HuH-7 (cell line): ENCODE measurements around the gene ZWILCH.

Experiments used
- DNase-seq: peaks from one replicate; pipeline ENCODE4 v3.0.0; 2011; ENCODE audit warnings: low spot score

Gene ZWILCH

DNA sequence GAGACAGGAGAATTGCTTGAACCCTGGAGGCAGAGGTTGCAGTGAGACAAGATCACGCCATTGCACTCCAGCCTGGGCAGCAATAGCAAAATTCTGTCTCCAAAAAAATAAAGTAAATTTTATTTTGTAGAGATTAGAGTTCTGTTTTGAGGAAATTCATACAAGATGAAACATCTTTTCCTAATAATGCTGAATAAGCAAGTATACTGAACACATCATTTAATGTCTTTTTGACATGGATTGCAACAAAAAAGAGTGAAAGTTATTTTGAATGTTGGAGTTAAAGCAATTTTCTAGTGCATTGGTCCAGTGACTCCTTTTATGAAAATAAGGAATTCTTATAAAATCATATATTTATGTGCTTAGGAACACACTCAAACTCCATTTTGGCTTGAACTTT is 40.1 kb downstream of the ZWILCH start:
- no peak for DNase-seq

DNA sequence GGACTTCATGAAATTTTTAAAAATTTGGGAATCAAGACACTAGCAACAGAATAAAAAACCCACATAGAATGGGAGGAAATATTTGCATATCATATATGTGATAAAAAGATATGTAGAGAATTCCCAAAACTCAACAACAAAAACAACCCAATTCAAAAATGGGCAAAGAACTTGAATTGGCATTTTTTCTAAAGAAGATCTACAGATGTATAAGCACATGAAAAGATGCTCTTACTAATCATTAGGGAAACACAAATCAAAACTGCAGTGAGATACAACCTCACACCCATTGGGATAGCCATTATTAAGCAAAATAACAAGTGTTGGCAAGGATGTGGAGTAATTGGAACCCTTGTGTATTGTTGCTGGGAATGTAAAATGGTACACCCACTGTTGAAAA is 50.6 kb downstream of the ZWILCH start:
- no peak for DNase-seq

DNA sequence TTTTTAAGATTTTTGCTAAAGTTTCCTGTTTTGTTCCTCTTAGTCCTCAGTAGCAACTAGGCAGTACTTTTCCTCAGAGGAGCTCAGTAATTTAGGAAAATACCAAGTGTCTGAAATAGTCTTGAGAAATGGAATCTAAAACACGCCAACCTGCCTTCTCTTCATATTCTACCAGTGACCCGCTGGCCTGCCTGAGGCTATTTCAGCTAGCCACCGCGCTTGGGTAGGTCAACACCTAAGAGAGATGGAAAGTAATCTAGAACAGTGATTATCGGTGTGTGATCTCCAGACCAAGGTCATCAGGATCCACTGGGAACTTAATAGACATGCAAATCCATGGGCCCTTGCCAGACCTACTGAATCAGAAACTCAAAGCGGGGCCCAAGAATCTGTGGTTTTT is 53.1 kb downstream of the ZWILCH start:
- DNase-seq, result no peak

DNA sequence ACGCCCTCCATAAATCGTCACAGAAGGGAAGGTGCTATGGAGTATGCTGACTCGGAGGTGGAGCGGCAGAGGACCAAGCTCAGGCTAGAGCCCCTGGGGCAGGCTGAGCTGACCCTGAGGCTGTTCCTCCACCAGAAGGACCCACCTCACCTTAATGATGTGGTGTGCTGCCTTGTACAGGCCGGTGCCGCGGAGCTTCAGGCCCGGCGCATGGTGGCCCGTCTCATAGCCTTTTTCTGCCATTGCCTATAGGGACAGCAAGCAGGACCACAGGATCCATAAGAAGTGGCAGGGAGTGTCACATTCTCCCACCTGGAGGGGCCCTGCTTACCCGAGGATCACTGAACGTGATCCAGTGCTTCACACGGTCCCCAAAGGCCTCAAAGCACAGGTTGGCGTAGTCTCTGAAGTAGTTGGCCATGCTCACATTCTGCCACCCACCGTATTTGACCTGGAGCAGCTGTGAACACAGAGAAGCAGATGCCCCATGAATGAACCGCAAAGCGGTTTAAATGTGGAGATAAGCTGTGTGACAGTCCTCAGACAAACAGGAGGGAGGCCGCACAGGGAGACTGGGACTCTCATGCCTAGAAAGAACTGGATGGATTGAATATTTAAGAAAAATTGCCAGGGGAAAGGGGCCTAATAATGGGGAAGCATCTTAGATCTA is 55.9 kb downstream of the ZWILCH start:
- no peak for DNase-seq

DNA sequence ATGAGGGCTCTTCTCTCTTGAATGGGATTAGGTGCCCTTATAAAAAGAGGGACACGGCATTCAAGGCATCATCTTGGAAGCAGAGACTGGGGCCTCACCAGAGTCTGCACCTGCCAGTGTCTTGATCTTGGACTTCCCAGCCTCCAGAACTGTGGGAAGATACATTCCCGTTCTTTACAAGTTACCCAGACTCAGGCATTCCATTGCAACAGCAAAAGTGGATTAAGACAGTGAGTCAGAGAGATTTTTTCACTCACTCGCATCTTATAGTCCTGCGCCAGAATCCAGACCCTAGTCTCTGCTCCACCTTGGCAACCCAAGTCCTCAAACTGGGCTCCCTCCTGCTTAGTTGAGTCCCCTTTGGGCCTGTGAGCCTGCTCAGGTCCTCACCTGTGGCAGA is 58.0 kb downstream of the ZWILCH start:
- DNase-seq, result no peak

DNA sequence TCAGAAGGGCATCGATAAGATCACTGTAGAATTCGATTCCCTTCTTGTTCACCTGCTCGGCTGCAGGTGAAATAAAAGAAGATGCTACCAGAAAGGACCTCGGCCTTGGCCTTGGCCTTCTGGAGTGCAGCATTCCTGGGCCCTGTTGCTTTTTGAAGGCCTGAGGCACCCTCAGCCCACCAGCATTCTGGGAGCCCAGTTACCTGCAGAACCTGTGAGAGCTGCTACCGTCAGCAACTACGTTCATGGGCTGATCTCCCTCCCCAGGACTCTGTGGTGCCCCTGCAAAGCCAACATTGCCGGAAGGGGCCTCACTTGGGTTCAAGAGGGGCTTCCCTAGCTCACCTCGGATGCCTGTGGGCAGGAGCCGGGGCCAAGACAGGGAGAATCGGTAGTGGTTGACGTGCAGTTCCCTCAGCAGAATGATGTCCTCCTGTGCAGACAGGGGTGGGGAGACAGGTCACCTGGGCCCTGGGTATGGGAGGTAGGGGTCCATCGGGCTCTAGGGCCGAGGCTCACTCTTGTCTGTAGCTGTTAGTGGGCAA is 58.5 kb downstream of the ZWILCH start:
- no peak for DNase-seq

DNA sequence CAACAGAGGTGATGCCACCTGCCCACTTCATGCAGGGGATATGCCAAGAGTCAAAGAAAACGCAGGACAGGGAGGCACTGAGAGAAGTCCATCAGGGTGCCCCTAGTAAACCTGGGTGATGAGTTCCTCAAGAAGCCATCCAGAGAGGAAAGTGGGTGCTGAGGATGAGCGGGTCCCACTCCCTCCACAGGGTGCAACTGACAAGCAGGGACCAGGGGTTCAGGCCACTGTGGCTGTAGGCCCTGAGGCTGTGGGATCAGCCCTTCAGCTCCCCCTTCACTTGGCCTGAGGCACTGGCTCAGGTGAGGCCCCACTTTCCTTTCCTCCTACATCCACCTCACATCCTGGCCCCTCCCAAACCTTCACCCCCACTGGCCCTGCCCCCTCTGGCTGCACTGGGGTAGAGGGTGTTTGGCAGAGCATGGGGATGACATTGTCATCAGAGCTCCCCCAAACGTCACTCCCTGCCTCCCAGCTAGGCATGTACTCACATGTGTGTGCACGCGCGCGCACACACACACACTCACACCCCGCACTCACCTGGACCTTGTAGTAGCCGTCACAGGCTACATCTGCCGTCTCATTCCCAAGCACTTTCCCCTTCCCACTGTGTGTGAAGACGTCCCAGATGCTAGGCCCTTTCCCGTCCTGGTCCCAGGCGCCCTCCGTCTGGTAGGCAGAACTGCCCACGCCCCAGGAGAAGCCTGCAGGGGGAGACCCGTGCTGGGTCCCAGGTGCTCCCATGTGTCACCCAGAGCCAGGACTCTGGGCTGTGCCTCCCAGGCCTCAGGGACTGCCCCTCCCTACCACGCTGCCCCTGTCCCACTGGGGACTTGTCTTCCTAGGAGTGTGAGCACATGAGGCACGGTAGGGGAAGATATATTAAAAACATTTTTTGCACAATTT is 59.3 kb downstream of the ZWILCH start:
- no peak for DNase-seq

DNA sequence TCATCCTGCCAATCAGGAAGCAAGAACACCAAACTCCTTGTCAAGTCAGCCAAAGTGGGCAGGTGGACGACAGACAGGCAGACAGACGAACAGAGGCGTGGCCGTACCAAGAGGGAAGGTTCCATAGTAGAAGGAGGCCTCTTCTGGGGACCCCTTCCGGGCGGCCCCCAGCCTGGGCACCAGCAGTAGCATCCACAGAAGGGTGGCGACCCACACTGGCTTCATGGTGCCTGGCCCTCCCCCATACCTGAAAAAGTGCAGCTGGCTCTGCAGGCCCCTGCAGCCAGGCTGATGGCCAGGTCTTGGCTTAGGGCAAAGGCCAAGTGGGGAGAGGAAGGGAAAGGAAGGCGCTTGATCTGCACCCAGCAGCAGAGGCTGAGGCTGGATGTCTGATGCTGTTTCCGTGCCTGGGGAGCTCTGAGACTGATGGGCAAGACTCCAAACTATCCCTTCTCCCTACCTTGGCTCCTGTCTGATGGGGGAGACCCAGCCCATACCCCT is 60.1 kb downstream of the ZWILCH start:
- no peak for DNase-seq

DNA sequence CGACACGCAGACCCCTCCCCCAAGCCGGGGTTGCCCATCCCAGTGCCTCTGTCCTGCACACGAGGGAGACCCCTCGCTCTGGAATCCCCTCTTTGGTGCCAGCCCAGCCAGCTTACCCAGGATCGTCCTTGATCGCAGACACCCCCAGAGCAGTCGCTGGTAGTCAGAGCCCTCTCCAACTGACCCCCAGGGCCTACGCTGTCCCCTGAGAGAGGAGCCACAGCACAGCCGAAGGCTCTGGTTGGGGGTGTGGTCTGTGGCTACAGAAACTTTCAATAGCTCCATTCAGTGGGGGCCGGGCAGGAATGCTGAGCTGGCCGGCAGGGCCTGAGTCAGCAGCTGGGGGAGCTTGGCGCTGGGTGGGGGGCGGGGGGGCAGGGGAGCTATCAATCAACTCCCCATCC is 60.6 kb downstream of the ZWILCH start, which contains the start of gene LCTL:
TSS of gene LCTL (minus strand) at position 258 of the 404 bp plus-strand sequence. CDS start 633 bp downstream, outside the sequence.
- DNase-seq, result no peak

DNA sequence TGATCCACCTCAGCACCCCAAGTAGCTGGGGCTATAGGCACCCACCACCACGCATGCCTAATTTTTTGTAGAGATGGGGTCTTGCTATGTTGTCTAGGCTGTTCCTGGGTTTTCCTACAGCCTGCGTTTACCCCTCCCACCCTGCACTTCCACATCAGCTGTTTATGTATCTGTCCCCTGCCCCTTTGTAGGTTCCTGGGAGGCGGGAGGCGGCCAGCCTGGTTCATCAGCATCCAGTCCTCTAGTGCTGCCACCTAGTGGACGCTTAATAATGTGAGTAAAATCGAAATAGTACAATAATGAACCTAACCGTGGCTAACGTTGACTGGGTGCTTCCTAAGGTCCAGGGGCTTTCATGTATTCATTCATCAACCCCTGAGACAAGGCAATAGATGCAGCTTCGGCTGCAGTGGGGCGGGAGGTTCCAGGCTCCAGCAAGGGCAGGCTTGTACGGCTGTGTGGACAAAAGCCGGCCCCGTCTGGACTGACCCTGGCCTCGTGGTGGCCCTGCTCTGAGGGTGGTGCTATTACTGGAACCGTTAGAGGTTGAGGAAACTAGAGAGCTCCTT is 61.9 kb downstream of the ZWILCH start:
- DNase-seq, result peak; percentile 92

DNA sequence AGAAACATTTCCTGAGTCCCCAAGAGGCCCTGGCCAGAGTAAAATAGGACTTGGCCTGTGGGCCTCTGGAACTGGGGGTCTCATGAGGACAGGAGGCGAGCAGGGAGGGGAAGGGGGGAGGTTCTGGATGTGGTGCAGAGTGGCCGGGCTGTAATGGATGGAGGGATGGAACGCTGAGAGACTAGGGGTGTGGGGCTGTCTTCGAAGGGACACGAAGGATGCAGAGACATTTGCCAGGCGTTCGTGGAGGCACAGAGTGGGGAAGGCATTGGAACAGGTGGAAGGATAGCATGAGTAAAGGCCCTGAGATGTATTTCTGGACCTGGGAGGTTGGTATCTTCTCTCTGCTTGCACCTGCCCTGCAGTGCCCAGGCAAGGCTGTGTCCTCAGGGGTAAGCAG is 62.8 kb downstream of the ZWILCH start:
- DNase-seq, result no peak

DNA sequence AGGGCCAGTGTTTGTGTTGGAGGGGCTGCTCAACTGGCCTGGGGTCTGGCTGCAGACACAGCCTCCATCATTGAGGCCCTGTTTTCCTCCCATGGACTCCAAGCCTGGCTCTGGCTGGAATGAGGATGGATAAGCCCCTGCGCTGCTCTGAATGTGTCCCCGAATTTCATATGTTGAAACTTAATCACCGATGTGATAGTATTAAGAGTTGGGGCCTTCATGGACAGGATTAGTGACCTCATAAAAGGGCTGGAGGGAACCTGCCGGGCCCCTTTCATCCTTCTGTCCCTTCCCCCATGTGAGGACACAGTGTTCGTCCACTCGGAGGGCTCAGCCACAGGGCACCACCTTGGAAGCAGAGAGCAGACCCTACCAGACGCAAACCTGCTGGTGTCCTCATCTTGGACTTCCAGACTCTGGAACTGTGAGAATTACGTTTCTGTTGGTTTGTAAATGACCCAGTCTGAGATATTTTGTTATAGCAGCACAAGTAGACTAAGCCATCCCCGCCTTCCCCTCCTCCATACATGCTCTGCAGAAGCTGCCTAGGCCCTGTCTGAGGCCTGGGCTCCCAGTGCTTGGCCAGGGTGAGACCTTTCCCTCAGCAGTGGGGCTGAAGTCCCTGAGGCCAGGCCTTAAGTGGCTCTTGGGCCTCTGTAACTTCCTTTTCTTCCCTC is 64.5 kb downstream of the ZWILCH start:
- no peak for DNase-seq

DNA sequence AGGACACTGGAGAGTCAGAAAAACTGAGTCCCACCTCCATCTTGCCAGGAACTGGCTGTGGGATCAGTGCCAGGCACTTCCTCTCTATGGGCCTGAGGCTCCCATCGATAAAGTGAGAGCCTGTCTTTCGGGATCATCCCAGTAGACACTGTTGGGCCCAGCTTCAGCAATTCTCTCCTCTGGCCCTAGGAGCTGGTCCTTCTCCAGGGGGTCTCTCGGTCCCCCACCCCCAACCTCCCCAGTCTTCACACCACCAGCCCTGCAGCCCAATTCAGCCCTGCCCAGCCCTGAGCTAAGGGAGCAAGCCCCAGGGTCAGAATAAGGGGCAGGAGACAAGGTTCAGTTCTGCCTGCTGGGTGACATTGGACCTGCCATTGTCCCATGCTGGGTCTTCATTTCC is 65.2 kb downstream of the ZWILCH start:
- no peak for DNase-seq

DNA sequence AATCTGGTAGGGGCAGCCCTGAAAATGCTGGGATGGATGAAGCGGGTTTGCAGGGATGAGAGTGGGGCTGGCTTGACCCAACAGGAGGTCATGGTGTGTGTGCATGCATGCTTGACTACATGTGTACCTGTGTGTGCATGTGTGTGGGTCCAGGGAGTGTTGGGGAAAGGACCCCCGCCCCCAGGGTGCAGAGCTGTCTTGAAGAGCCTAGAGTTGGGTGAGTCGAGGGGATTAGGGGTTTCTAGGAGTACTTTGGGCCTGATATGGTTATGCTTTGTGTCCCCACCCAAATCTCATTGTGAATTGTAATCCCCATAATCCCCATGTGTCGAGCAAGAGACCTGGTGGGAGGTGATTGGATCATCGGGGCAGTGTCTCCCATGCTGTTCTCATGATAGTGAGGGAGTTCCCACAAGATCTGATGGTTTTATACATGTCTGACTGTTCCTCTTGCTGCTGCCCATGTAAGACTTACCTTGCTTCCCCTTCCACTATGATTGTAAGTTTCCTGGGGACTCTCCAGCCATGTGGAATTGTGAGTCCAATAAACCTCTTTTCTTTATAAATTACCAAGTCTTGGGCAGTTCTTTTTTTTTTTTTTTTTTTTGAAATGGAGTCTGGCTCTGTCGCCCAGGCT is 65.8 kb downstream of the ZWILCH start:
- DNase-seq, result no peak

DNA sequence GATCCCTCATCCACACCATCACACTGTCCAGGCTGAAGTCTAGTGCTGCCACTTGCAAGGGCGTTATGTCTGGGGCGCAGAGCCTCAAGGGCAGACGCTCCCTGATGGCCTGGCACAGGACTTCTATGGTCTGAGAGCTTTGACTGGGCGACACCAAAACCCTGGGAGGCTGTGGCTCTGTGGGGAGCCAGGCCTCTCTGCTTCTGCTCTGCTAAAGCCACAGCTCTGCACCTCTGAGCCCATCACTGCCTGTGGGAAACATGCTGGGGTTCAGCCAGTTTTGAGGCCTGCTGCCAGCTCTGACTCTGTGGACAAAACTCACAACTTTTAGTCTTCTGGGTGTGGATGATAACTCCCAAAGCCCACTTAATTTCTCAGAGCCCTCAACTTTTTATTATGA is 67.0 kb downstream of the ZWILCH start:
- DNase-seq, result no peak

DNA sequence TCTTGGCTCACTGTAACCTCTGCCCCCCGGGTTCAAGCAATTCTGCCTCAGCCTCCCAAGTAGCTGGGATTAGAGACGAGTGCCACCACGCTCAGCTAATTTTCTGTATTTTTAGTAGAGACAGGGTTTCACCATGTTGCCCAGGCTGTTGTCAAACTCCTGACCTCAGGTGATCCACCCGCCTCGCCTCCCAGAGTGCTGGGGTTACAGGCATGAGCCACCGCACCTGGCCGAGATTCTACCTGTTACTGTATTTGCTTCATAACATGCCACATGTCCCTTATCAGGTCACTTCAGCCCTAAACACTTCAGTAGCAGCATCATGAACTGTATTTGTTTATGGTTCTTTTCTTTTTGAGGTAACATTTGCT is 68.2 kb downstream of the ZWILCH start:
- DNase-seq, result no peak

DNA sequence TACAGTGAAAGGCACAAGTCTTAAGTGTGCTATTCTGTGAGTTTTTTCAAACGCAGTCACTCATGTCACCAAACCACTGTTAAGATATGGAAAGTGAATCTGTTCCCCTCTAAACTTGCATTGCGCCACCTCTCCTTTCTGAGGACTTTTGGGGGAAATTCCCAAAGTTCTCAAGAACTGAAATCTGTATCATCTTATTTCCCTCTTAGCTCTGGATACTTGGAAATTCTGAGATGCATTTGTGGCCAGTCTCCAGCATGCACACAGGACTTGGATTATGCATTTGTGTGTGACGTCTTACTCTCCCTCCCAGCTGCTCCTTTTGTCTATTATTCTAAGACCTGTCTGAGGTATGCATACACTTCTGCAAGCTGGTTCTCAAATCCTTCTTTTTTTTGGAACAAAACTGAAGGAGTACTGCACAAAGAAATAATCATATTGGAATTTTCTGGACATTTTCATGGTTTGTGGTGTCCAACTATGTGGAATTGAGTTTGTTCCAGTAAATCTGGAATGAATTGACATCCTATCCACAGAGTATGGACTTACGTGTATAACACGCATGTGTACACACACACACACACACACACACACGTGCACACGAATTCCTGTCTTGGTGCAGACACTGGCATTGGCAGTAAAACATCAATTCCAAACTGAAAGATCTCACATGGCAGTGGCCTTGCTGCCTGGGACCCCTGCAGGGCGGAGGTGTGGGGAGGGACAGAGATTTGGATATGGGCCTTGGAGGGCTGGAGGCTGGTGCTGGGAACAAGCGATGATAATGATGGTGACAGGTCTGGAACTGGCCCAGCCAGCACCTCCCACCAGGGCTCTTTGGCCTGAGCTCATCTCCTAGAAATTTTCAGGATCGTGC is 68.8 kb downstream of the ZWILCH start:
- DNase-seq, result no peak

DNA sequence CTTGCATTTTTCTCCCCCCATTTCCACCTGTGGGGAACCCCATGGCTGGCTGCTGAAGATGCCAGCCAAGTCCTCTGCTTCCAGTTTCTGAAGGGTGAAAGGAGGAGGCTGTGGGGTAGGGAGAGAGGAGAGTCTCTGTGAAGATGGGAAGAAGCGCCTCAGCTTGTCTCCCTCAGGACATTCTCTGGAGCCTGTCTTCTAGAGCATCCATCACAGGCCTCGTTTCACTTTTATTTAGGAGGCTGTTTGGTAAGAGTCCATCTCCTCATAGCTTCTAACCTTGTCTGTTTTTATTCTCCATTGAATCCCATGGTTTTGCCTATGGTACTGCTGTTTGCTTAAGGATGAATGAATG is 69.4 kb downstream of the ZWILCH start:
- DNase-seq, result no peak

DNA sequence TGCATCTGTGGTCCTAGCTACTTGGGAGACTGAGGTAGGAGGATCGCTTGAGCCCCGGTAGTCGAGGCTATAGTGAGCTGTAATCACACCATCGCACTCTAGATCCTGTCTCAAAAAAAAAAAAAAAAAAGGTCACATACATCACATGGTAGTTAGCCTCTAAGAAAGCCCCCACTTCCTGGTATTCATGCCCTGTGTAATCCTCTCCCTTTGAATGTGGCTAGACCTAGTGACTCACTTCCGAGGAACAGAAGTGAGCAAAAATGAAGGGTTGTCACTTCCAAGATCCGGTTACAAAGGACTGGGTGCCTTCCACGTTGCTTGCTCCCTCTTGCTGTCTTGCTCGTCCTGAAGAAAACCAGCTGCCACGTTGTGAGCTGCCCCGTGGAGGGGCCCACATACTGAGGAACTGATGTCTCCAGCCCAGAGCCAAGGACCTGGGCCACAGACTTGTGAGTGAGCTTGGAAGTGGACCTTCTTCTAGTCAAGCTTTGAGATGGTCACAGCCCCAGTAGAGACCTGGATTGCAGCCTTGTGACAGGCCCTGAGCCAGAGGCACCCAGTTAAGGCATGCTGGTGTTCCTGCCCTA is 73.3 kb downstream of the ZWILCH start:
- no peak for DNase-seq

DNA sequence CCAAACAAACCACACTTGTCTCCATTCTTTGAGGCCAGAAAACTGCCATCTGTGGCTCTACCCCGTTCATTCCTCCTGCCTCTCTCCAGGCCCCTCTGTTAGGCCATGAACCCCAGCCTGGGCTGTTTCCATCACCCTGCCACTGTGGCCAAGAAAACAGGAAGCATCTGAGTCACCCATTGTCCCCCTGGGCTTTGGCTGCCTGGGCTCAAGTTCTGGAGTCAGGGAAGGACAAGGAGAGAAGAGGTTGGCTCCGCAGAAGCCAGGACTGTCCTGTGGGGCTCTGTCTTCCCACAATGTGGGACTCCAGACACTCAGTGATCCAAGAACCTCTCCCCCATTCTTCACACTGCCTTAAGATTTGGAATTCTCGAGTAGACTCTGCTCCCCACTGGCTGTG is 75.5 kb downstream of the ZWILCH start:
- DNase-seq, result no peak
